Right forelimb (tissue), 1 donor: ENCODE data around the gene SRSF12.
"Not testable (repeated sequence)": the region's sequence is repeated elsewhere in the genome, so short reads cannot be mapped to it uniquely, and the experiment has no call there.

Source experiments
- DNase-seq: peaks from one replicate; pipeline ENCODE4 v3.0.0-alpha.2; 2018

SRSF12 gene

GRCh38 chr6:89069536-89070163 is 48.2 kb downstream of the SRSF12 start:
- no peak for DNase-seq

DNA sequence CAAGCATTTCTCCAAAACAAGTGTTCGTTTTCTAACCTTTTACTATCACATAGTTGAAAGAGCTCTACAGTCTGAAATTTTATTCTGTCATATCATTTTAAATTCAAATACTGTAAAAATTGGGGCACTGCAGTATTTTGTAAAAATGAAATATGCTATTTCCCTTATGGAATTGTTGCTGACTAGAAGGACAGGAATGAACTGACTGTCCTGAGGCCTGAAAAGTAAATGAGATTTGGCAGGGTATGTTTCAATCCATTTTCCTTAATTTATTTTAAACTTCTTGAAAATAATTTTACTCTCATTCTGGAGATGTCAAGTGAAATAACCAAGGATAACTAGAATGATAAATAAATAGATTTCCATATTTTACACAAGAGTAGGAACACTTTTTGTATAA is 49.2 kb downstream of the SRSF12 start:
- DNase-seq: no peak

- DNase-seq: no peak
Measured at GRCh38 chr6:89067796-89068195, 50.1 kb downstream of the SRSF12 start.

- no peak for DNase-seq
Measured at GRCh38 chr6:89066940-89067646, 50.8 kb downstream of the SRSF12 start.

DNA sequence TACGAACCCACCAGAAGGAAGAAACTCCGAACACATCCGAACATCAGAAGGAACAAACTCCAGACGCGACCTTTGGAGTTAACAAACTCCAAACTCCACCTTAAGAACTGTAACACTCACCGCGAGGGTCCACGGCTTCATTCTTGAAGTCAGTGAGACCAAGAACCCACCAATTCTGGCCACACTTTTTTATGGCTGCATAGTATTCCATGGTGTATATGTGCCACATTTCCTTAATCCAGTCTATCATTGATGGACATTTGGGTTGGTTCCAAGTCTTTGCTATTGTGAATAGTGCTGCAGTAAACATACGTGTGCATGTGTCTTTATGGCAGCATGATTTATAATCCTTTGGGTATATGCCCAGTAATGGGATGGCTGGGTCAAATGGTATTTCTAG is 51.8 kb downstream of the SRSF12 start:
- not testable (repeated sequence) for DNase-seq

DNA sequence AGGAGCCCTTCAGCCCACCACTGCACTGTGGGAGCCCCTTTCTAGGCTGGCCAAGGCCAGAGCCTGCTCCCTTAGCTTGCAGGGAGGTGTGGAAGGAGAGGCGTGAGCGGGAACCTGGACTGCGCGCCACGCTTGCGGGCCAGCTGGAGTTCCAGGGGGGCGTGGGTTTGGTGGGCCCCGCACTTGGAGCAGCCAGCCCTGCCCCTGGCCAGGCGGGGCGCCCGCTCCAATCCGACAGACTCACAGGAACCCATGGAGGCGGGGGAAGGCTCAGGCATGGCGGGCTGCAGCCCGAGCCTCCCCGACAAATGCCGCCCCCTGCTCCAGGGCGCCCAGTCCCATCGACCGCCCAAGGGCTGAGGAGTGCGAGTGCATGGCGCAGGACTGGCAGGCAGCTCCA is 52.9 kb downstream of the SRSF12 start:
- DNase-seq: not testable (repeated sequence)

GRCh38 chr6:89063881-89064280 is 54.0 kb downstream of the SRSF12 start:
- DNase-seq: no peak

DNA sequence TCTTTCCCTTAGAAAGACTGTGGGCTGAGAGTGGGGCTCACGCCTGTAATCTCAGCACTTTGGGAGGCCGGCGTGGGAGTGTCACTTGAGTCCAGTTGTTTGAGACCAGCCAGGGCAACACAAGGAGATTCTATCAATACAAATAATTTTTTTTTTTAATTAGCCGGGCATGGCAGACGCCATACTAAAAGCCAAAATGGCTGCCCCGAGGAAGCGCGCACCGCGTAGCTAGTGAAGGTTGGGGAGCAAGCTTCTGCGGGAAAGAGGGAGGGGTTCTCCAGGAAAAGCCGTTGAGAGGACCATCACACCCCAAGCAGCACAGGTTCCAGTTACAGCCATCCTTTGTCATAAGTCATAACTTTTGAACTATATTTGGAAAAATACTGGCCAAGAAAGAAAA is 58.6 kb downstream of the SRSF12 start:
- DNase-seq: no peak

- no peak for DNase-seq
Measured at GRCh38 chr6:89058627-89059026, 59.2 kb downstream of the SRSF12 start.

GRCh38 chr6:89057759-89058158 is 60.1 kb downstream of the SRSF12 start:
- DNase-seq: no peak

GRCh38 chr6:89054208-89054607 is 63.7 kb downstream of the SRSF12 start:
- DNase-seq: no peak

GRCh38 chr6:89051676-89052075 is 66.2 kb downstream of the SRSF12 start:
- DNase-seq: no peak

GRCh38 chr6:89050697-89051096 is 67.2 kb downstream of the SRSF12 start:
- no peak for DNase-seq

- DNase-seq: peak; percentile 53
Measured at GRCh38 chr6:89050155-89050554, 67.7 kb downstream of the SRSF12 start.

DNA sequence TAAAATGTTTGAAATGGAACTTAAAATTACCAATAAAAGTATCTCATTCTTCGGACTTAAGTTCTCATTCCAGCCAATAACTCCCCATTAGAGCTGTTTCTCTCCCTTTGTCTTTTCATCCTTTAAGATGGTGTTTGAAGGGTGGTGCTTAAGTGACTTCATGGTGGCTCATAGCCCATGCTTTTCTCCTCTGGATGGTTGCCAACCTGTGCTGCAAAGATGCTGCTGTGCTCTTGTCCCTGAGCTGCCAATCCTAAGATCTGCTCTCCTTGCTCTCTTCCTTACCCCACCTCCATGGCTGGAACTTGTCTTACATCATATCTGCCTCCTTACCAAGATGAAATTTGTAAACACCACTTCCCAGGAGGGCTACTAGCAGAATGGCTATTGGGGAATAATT is 68.9 kb downstream of the SRSF12 start:
- no peak for DNase-seq

- no peak for DNase-seq
Measured at GRCh38 chr6:89048288-89048923, 69.5 kb downstream of the SRSF12 start.

DNA sequence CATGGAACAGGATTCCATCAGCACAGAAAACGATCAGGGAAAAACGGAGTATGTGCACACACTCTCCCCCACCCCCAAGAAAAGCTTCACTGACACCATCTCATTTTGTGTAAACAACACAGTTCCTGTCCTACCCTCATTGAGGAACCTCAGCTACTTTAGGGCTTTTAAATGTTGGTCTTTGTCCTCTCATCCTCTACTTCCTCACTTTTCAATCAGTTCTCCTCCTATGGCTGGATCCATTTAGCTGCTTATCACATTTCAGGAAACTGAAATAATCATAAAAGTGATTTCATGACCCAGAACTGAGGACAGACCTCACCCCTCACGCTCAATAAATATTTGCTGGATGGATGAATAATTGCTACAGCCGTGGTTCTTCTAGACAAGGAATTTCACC is 70.4 kb downstream of the SRSF12 start:
- no peak for DNase-seq
